HG02938 (cell line): Measurements from ENCODE around the gene PRKACA.
"Not testable (repeated sequence)": the region's sequence is repeated elsewhere in the genome, so short reads cannot be mapped to it uniquely, and the experiment has no call there.

Experiments
- ATAC-seq: cut with Tn5 transposase; IDR thresholded peaks from one replicate; pipeline ENCODE4 v1.9.1; 2021; ENCODE audit warnings: mild to moderate bottlenecking, moderate library complexity; ENCODE audit not compliant: unreplicated experiment

Gene PRKACA

DNA sequence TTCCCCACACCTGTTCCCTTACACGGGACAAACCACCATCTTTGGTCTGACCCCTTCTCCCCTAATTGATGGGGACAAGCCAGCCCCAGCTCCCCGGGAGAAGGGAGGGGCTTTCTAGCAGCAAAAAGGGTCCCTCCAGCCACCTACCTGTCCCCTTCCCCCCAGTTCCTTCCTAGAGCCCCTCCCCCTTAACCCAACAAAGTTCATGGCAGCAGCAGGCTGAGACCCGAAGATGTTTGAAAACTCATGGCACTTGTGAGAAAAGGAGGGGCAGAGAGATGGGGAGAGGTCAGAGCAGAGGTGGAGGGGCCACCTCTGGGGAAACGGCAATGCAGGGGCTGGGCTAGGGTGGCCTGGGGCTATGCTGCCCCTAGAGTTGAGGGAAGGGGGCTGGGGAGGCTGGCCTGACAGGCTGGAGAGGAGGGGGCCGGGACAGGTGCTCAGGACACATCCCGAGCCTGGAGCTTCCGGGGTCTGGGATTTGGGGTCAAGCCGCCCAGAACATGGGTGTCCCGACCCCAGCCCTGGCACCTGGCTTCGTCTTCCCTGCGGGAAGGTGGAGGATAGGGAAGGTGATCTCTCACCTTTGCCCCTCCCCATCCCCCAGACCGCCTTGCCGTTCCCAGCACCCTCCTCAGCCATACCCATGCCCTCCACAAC lies 31.3 kb upstream of the PRKACA start:
- no peak for ATAC-seq

DNA sequence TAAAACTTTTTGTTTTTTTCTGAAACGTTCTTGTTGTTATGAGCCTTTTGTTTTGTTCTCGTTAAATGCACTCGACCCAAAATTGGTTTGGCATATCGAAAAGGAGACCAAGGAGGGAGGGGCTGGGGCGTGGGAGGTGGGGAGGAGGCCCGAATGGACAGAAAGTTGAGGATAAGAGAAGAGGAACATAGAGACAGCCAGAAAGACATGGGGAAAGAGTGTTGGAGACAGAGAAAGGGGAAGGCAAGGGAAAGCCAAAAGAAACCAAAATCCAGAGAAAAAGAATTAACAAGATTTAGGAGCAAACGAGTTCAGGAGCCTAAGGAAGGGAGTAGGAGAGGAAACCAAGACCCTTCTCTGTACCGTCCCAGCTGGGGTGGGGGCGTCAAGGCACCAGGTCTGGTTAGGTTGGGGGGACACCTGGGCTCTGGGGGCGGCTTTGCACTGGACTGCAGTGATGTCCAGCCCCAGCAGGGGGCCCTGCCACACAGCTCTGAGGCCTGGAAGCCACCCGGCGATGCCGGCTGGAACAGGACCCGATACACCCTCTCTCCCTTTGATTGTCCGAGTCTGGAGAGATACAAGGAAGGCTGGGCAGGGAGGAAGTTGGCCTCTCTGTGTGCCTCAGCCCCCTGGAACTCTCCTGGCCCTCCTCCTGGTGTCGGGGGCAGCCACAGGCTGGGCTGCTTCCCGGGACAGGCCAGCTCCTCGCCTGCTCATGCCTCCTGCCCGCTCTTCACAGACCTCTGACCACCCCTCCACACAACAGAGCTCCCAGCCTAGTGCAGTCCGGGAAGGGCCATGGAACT lies 30.4 kb upstream of the PRKACA start:
- no peak for ATAC-seq

DNA sequence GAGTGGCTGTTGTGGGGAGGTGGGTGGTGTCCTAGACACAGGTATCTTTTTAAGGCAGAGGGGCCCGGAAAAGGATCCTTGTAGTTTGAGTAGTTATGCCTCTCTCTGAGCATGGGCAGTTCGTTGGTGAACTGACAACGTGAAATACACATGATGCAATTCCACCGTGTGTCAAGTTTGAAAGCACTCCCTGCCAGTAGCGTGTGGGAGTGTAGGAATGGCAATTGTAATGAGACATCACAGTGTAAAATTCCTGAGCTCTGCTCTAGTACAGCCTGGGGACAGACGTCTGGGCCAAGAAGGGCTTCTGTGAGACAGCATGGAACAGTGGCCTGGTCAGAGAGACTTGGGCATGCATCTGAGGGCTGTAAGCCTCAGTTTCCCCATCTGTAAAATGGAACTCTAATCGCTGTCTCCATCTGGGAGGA lies 29.2 kb upstream of the PRKACA start:
- no peak for ATAC-seq

DNA sequence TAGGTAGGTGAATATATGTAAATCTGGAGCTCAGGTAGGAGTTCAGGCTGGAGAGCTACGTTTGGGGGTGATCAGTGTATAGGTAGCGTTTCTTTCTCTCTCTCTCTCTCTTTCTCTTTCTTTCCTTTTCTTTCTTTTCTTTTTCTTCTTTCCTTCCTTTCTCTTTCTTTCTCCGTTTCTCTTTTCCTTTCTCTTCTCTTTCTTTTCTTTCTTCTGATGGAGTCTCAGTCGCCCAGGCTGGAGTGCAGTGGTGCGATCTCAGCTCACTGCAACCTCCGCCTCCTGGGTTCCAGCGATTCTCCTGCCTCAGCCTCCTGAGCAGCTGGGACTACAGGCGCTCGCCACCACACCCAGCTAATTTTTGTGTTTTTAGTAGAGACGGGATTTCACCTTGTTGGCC lies 28.6 kb upstream of the PRKACA start:
- not testable (repeated sequence) for ATAC-seq

DNA sequence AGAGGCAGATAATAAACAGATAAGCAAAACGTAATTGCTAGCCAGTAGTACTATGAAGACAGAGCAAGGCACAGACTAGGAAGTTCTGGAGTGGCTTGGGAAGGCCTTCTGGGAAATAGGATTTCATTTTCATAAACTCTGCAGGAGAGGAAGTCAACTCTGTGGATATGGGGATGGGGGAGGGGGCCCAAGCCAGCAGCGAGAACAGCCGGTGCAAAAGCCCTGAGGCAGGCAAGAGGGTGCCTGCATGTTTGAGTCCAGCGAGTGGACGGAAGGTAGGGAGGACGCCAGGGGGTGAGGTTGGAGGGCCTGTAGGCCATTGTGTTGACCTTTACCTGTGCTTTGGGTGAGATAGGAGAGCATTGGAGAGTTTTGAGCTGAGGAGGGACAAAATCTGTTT lies 27.8 kb upstream of the PRKACA start:
- ATAC-seq: no peak

DNA sequence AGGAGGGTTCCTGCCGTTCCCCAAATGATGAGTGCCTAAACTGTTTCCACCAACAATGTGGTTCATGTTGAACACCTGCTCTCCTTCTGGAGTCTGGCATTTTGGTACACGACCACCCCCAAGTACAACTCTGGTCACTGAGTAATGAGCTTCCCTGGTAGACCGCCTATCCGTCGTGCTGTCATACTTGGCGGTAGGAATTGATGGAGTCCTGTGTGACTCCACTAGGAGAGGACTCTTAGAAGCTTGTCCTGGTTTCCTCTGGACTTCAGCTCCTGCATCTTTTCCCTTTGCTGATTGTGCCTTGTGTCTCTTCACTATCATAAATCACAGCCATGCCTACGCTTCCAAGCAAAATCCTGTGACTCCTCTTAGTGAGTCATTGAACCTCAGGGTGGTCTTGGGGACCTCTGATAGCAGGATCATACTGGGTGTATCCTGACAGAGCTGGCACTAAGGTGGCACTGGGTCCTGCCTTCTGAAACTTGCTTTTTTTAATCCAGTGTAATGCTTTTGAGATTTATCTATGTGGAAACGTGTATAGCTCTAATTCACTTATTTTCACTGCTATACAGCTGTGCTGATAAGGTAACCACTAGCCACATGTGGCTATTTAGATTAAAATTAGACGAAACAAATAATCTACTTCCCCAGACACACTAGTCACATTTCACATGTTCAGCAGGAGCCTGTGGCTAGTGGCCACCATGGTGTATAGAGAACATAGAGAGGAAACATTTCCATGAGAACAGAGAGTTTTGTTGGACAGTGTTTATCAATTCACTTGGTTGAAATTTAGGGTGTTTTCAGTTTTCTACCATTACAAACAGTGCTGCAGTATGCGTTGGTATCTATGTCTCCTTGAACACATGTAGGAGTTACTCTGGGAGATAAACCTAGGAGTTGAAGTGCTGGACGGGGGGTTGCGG lies 25.0 kb upstream of the PRKACA start:
- no peak for ATAC-seq

DNA sequence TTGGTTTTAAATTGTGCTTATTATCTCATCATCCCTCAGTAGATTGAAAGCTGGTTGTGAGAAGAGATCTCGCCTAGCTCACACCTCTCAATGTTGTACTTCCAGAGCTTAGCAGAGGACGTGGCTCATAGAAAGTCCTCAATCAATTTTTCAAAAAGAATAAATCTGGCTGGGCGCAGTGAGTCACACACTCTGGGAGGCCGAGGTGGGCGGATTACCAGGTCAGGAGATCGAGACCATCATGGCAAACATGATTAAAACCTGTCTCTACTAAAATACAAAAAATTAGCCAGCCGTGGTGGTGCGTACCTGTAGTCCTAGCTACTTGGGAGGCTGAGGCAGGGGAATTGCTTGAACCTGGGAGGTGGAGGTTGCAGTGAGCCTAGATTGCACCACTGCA lies 23.5 kb upstream of the PRKACA start:
- ATAC-seq: no peak

DNA sequence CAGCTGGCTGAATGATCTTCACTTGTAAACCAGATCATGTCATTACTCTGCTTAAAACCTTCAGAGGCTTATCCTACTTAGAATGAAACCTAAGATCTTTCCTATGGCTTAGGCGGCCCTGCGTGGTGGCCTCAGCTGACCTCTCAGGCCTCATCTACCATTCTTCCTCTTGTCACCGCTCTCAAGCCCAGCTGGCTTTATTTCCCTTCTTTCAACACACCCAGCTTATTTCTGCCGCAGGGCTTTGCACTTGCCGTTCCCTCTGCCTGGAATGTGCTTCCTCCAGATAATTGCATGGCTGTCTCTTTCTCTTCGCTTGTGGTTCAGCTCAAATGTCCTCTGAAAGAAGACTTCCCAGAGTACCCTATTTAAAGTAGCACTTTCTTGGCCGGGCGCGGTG lies 22.4 kb upstream of the PRKACA start:
- no peak for ATAC-seq

DNA sequence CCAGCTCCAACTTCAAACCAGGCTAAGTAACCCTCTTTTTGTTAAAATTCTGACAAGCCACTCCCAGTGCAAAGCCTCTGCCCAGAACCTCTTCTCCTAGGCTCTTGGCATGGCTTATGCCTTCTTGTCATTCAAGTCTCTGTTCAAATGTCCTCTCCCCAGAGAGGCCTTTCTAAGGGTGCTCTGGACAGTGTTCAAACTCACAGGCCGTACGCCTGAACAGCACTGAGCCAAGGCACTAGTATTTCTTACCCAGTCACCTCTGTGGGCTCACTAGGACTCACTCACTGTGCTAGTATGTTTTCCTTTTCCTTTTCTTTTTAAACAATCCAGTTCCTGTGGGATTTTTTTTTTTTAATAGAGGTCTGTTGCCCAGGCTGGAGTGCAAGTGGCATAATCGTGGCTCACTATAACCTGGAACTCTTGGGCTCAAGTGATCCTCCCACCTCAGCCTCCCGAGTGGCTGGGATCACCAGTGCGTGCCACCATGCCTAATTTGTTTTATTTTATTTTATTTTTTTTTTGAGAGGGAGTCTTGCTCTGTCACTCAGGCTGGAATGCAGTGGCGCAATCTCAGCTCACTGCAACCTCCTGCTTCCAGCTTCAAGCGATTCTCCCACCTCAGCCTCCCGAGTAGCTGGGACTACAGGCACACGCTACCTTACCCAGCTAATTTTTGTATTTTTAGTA lies 21.2 kb upstream of the PRKACA start:
- no peak for ATAC-seq

DNA sequence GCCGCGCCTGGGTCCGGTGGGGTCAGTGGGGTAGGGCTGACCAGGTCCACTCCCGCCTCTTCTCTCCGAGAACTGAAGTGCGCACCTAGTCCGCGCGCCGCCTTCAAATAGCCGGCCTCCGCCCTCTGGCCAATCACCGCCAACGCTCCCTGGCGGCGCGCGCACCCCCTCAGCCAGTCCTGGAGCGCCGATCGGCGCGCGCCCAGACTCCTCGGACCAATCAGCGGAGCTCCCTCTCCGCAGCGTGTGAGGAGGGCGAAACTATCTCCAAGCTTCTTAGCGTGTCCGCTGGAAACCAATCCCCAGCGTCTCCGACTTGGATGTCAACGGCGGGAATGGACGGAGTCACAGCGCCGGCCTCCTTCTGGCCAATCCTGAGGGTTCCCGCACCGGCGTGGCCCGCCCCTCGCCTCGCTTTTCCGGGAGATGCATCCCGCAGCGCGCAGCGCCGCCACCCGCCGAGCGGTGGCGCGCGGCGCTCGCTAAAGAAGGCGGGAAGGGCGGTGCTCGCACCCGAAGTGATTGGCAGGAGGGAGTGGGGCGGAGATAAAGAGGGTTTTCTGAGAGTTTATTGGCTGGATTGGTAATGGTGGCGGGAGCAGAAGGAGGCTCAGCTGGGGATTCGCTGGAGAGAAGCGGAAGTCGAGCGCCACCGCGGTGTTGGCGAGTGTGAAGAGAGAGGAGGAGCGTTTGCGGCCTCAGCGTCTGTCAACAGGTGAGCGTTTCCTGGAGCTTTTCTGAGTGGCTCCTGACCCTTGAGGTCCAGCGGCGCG lies 19.1 kb upstream of the PRKACA start, which contains the start of gene ASF1B:
Gene ASF1B (minus strand): TSS at position 81 of the 773 bp plus-strand sequence. CDS start 133 bp downstream, outside the sequence.
- ATAC-seq: peak; percentile 82

DNA sequence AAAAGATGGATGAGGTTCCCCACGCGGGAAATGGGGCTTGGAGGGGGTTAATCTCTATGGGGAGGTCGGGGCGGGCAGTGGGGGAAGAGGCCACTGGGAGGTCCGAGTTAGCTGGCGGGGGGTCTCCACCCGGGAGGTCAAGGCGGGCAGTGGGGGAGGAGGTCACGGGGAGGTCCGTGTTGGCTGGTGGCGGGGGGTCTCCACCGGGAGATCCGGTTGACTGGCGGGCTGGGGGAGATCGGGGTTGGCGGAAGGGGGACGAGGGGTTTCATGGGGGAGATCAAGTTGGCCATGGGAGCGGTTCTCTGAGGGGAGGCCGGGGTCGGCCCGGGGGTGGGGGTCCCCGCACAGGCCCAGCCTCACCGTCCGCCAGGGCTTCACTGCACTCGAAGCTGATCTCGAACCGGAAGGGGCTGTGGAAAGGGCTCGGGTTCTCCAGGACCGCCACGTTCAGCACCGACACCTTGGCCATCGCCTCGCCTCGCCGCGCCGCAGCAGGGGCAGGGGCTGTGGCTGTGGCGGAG lies 18.5 kb upstream of the PRKACA start:
- ATAC-seq: no peak

DNA sequence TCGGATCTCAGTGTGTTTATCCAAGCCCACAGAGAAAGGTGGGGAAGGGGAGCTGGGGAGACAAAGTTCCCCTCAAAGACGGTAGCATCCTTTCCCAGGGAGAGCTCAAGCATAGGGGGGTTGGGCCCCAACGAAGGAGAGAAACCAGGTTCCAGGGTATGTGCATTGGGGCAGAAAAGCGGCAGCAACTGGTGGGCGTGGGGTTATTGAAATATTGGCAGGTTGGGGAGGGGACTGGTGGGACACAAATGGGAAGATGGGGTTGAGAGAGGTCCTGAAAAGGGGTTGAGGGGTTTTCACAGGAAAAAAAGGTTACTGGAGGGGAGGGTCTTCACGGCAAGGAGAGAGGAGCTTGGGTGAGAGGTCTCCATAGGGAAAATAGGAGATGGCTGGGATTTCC lies 17.8 kb upstream of the PRKACA start:
- ATAC-seq: no peak

DNA sequence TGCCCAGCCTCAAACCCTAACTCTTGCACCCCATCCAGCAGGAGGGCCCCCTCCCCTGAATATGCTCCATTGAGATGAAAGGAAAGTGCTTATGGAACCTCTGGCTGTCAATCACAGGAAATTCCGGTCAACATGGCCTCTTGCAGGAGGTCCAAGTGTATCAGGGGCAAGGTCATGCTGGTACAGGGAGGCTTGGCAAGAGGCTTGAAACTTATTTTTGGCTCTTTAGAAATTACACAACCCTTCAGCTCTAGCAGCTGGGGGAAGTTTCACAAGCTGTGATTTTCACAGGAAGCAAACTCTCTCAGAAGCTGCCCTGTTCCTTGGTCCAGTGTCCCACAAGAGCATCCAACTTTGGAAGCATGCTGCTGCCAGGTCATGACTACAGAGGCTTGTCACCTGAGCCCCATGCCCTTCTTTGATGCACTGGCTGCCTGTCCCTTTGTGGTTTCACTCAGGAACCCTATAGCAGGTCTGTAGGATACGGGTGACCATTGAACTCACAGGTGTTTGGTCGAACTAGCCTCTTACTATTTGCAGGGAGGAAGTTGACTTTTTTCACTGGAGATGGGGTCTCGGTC lies 10.5 kb upstream of the PRKACA start:
- no peak for ATAC-seq

DNA sequence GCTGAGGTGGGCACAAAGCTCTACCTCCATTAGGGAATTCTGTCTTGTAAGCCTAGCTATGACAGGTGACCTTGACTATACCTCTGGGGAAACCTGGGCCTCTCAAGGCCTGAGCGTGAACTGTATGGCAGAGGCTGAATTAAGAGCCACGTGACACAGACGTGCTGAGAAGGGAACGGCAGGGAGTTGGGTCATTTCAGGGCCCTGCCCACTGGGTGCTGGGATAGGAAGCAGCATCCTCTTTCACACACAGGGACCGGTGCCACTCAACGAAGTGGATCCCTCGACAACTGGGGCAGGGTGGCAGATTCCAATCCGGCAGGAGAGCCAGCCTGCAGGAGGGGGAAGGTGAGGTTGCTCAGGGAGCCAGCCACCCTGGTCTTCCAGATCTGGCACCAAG lies 9.6 kb upstream of the PRKACA start:
- no peak for ATAC-seq

DNA sequence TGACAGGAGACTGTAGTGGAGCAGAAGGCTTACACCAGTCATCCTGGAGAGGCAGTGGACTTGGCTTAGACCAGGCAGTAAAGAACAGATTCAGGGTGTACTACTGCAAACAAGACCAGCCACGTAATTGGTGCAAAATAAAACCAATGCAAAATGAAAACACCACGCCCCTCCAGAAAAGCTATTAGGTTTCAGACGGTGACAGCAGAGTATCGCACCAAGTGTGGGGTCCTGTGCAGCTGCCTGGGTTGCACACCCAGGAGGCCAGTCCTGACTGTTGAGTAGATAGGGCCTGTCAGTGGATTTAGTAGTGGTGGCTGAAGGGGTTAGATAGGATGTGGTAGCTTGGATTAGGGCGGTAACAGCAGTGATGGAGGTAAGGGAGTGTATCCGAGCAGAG lies 5.4 kb upstream of the PRKACA start:
- no peak for ATAC-seq

DNA sequence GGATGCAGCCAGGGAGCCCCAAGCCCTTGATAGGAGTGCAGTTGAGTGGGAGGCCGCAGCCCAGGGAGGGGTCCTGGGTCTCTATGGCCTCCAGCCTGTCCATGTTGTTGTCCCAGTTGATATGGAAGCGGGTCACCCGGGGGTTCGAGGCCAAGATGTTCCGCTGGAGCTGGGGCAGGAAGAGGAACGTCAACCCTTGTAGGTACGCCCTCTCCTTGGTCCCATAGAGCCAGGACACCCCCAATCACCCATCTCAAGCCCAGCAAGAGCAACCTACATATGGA lies 2.9 kb upstream of the PRKACA start:
- no peak for ATAC-seq

DNA sequence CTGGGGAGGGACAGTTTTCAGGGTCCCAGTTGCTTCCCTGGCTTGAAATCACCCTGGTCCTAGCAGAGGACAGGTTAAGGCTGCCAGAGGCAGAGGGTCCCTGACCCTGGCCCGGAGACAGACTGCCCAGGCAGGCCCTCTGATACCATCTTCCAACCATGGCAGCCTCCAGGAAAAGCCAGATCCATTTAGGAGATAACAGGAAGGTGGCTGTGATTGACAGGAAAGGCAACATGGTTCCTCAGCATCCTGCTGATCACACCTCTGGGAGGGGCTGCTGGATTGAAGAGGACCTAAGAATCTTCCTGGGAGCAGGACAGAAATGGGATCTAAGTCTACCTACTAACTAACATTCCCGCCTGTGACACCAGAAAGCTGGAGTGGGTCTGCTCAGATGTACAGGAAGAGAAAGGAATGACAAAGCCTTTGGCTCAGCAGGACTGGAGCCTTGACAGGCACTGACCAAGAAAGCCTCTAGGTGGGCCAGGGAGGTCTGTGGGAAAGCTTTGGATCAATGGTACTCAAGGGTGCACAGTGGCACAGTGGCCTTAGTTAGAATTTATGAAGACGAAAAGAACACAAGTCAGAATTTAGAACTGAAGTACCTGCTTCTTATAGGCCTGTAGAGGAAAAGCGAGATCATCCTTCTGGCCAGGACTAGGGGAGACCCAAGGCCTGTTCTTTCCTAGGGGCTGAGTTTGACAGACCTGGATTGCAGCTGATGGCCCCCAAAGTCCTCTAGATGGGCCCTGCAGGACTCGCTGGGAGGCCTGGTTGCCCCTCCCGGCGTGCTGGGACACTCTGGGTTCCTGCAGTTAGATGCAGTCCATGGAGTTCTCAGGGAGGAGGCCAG lies 2.3 kb upstream of the PRKACA start:
- ATAC-seq: no peak

DNA sequence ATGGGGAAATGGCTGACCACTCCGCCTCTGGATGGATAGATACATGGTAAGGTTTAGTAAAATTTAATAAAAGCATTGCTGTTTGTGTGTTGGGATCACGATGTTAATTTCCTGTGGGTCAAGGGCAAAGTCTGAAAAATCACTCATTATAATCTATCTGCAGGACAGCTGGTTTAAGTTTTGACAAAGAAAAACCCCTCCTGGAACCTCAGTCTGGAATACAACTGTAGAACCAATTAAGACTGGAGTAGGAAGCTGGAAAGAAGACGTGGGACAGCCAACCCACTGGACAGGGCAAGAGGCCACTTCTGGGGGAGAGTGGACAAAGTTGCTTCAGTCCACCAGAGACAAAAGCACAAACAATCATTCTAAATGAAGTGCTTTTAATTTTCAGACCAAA lies 1.6 kb upstream of the PRKACA start:
- ATAC-seq: no peak
